GM21367 (cell line): Measurements from ENCODE around the gene FUT8.
A peak's percentile ranks its signal among the peaks of the same experiment; 100 is the strongest.
"Not testable (repeated sequence)": the region's sequence is repeated elsewhere in the genome, so short reads cannot be mapped to it uniquely, and the experiment has no call there.

Experiments
- ATAC-seq: cut with Tn5 transposase; IDR thresholded peaks from one replicate; pipeline ENCODE4 v1.9.1; 2021; ENCODE audit not compliant: unreplicated experiment

FUT8 gene

GRCh38 chr14:65446159-65446558 is 33.6 kb downstream of the FUT8 start:
- no peak for ATAC-seq

- ATAC-seq = no peak
Measured at GRCh38 chr14:65449647-65450046, 37.1 kb downstream of the FUT8 start.

GRCh38 chr14:65453807-65454480 is 41.4 kb downstream of the FUT8 start:
- ATAC-seq = no peak

DNA sequence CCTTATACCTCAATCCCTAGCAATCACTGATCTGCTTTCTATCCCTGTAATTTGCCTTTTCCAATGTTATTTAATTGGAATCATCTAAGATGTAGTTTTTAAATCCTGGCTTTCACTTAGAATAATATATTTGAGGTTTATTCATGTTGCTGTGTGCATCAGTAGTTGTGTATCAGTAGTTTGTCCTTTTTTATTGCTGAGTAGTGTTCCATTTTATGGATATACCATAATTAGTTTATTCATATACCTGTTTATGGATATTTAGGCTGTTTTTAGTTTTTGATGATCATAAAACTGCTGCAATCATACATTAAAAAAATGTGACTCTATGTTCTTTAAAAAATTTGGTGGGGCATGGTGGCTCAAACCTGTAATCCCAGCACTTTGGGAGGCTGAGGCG is 43.7 kb downstream of the FUT8 start:
- no peak for ATAC-seq

DNA sequence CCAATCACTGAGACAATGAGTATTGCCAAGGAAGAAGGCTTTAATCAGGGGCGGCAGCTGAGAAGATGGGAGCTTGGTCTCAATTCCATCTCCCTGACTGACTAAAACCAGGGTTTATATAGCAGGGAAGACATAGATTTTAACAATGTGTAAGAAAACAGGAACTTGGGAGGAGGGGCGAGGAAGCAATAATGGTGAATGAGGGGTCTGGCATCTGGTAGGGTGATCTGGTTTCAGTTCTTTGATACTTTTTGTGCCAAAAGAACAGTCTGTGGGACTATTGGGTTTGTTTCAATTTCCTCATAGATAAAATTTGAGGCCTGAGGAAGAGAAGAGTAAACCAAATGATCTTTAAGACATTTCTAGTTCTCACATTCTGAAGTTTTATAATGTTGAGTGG is 49.2 kb downstream of the FUT8 start:
- ATAC-seq = no peak

GRCh38 chr14:65462411-65462810 is 49.9 kb downstream of the FUT8 start:
- peak; percentile 40 for ATAC-seq

DNA sequence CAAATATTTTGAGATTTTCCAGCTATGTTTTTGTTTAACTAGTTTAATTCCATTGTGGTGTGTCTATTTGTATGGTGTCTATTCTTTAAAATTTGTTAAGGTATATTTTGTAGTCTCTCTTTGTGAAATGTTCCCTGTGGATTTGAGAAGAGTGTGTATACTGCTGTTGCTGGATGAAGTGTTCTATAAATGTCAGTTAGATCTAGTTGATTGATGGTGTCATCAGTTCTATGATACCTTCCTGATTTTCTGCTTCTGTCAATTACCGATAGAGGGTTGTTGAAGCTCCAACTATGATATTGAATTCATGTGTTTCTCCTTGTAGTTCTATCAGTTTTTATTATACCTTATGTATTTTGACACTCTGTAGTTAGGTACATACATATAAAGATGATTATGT is 53.1 kb downstream of the FUT8 start:
- no peak for ATAC-seq

GRCh38 chr14:65467926-65468325 is 55.4 kb downstream of the FUT8 start:
- ATAC-seq = not testable (repeated sequence)

DNA sequence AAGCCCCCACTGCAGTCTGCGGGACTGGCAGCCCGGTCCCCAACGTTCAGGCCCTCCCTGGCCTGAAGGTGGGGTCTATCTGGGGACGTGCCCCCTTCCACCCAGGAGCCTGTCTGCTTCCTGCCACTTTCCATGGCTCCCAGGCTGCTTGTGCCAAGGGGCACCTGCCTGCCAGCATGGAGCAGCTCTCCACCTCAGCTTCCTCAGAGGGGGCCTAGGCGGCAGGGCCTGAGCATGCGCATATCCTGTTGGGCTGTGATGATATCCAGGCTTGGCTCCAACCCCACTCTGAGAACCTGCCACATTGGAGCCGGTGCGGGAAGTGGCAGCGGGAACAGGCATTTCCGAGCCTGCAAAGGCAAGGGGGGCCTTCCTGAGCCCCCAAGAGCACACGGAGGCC is 57.4 kb downstream of the FUT8 start:
- ATAC-seq = no peak

DNA sequence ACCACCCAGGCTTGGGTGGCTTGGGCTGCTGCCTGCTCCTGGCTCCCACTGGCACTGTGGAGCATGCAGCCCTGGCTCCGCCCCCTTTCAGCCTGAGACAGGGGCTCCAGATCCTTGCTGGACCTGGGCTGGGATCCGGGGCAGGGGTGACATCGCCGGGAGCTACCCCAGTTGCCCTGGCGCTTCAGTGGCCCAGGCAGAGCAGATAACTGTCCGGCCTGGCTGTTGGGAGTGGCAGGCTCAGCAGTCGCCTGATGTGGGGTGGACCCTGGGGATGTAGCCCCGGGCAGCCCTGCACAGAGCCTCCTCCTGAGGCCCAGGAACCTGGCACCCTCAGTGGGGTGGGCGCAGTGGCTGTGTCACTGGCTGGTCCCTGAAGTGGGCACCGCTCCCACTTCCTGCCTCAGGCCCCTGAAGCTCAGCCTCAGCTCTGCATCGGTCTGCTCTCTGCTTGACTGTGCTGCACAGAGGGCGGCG is 57.9 kb downstream of the FUT8 start:
- no peak for ATAC-seq

DNA sequence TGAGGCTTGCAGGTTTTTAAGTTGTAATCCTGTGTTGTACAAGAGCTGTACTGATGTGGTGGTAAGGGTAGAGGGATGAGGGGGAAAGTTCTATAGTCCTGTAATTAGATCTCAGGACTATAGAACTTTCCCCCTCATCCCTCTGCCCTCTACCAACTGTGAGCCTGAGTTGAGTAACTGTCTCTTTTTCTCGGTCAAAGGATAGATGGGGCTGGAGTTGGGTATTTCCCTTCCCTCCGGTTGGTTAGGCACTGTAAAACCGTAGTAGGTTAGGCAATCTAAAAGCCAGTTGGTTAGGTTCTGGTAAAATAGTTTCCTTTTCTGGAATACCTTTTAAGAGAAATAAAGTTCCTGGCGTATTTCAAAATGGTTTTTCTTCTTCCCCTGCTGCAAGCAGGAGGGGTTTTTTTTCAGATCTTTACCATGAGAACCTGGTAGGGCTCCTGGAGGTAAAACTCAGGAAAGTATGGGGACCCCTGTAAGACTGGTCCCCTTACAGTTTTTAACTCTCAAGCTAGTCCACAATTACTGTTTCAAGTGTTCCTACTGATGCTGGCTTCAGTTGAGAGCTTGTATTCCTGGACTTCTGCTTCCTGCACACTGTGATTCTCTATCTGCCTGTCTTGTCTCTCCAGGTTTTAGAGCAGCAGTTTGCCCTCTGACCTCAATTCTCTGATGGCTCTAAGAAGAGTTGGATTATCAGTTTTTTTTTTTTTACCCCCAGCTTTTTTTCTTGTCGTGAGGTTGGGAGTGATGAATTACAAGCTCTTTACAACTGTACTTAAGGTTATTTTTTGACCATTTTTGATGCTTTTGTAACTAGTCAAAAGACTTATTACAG is 58.7 kb downstream of the FUT8 start:
- peak; percentile 48 for ATAC-seq

DNA sequence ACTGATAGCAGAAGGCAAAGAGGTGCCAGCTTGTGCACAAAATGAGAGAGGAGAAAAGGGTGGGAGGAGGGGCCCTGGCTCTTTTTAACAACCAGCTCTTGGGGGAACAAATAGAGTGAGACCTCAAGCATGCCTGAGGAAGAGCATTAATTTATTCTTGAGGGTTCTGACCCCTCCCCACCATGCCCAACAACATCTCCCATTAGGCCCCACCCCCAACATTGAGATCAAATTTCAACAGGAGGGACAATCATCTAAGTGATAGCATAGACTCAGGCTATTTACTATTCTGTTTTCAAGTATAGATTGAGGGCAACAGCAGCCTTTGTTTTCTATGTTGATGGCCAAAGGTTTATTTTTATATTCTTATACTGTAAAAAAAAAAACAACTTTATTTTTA is 59.7 kb downstream of the FUT8 start:
- no peak for ATAC-seq

GRCh38 chr14:65476273-65476941 is 63.9 kb downstream of the FUT8 start:
- peak; percentile 65 for ATAC-seq

DNA sequence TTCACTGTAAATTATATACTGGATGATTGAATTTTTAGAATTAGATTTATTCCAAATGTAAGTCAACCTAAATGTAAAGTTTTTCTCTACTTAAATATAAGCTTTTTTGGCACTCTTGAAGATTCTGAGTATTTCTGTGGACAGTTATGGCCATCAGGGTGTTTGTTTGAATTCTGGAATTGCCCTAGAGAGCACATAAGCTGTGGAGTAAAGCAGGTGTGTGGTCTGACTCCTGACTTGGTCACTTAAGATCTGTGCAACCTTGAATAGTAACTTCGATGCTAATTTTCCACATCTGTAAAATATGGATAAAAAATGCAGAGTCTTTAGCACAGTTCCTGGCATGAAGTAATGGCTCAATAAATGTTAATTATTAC is 64.4 kb downstream of the FUT8 start:
- ATAC-seq = no peak

GRCh38 chr14:65478017-65478416 is 65.5 kb downstream of the FUT8 start:
- ATAC-seq = no peak

DNA sequence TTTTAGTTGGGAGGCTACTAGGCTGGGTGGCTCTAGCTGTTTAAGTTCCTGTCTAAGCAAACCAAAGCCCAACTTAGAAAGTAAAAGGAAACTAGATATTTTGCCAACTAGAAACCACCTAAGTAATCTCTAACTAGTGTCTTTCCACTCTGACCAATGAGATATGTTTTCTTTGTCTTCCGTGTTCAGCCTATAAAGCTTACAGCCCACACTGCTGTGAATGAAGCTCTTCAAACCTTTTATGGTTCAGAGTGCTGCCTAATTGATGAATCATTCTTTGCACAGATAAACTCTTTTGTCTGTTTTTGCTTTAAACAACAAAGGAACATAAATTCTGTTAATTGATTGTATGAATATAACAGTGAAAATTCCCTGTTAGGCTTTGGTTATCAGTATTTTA is 66.1 kb downstream of the FUT8 start:
- ATAC-seq = no peak

DNA sequence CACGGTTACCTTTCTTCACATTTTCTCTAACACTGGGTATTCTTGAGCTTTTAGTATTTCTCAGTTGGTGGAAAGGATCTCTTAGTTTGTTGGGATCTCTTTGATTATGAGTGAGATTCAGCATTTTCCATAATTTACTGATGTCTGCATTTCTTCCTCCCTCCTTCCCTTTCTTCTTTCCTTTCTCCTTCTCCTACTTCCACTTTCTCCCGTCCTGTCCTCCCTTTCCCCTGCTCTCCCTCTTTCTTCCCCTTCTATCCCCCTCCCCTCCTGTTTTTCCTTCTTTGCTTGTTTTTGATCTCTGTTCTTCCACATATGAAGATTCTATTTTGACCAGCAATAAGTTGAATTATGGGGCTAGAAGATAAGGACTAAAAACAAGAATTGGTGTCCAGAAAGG is 66.9 kb downstream of the FUT8 start:
- ATAC-seq = no peak

DNA sequence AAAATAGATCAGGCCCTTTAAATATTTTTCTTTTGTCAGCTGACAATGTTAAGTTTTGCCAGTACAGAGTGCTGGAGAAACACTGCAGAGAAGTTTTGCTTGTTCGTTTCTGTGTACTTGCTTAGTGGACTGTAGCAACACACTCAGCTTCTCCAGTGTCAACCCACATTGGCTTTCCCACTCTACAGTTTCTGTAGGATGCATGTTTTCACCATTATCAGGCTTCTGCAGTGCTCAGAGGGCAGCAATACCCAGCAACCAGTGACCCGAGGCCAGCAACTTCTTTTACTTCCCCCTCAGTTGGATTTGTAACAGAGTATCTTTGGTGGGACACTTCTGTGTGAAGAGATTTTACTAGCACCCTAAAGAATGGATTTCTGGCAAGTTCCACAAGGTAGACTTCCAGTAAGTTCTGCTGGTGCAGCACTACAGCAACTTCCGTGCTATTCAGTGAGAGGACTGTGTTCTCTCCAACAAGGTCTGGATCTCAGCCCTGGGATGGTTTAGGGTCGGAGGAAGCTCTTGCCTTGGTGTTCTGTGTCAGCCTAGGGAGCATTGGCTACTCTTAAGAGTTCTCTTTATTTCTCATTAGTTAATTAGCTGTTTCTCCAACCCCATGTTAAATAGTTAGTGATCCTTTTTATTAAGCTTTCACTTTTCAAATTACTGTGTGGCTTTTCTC is 70.4 kb downstream of the FUT8 start:
- no peak for ATAC-seq

DNA sequence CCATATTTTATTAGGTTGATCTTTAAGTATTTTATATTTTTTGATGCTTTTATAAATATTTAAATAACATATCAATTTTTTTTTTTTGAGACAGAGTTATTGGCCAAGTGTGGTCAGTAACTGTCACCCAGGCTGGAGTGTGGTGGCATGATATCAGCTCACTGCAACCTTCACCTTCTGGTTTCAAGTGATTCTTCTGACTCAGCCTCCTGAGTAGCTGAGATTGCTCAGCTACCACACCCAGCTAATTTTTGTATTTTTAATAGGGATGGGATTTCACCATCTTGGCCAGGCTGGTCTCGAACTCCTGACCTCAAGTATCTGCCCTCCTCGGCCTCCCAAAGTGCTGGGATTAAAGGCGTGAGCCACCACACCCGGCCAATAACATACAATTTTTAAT is 71.1 kb downstream of the FUT8 start:
- no peak for ATAC-seq

- ATAC-seq = no peak
Measured at GRCh38 chr14:65485516-65485915, 73.0 kb downstream of the FUT8 start.

- no peak for ATAC-seq
Measured at GRCh38 chr14:65486863-65487262, 74.3 kb downstream of the FUT8 start.
